ENCODE measurements around the gene PCK2. TPM values are rescaled to one million over a fixed set of nuclear protein-coding genes. Genes with fewer than 3 reads are reported as not detected.
A peak's percentile ranks its signal among the peaks of the same experiment; 100 is the strongest.

Gene PCK2
- total and polyA plus RNA-seq, 2 of the 13 experiments (the other 11 are each of a cell fraction or from before 2014, with no cell fraction given): 129 to 272 TPM

DNA sequence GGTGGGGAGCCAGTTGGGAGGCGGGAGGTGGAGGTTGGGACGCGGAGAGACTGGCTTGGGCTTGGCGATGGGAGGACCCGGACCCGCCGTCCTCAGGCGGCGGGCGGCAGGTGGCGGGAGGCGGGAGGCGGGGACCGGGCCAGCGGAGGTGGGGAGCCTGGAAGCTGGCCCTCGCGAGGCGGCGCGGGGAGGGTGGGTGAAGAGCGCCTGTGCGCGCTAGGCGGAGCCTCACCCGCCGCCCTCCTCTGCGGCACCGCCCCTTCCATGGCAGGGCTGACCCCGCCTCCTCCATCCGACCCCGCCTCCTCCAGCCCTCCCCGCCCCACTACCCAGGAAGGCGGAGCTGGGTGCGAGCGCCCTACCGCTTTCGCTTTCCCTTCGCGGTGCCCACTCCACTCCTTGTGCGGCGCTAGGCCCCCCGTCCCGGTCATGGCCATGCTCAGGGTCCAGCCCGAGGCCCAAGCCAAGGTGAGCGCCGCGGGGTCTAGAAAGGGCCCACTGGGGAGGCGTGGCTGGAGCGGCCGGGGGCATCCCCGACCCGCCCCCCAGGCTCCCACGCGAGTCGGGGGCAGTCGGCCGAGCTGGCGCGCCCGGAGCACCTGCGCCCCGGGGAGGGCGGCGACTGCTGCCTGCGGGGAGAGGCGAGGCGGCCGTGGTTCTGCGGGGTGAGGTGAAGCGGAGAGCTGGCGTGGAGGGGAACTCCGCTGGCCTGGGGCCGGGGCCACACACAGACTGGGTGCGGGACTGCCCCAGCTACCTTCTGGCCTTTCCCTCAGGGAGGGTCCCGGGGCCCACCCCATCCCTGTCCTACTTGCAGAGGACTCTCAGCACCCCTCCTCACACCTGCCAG, 41.9 kb downstream of the PCK2 start, which contains the start of gene PSME1 (continued):
- peak; percentile 95 for TF ChIP-seq ZFX (CRISPR knock-in tag; IDR thresholded peaks at IDR 0.05; ENCODE audit: low read depth)
- TF ChIP-seq CHCHD3 (CRISPR knock-in tag; IDR thresholded peaks at IDR 0.05): no peak; the same call in 1 of the 2 replicates
- TF ChIP-seq CHD4 (IDR thresholded peaks at IDR 0.05; ENCODE audit: borderline replicate concordance, low read length): no peak
- TF ChIP-seq ISL2 (CRISPR knock-in tag; IDR thresholded peaks at IDR 0.05): peak; percentile 83
- peak; percentile 30; the same call in 1 of the 2 replicates for TF ChIP-seq NFKBIZ (CRISPR knock-in tag; IDR thresholded peaks at IDR 0.05)
- peak; percentile 90 for TF ChIP-seq ZNF766 (CRISPR knock-in tag; IDR thresholded peaks at IDR 0.05; ENCODE audit: borderline replicate concordance)
- peak; percentile 93; the same call in 1 of the 2 replicates for TF ChIP-seq ZBTB7A (CRISPR knock-in tag; IDR thresholded peaks at IDR 0.05)
- TF ChIP-seq SIN3B (IDR thresholded peaks at IDR 0.05; ENCODE audit: low read length): no peak; the same call in 1 of the 2 replicates
- TF ChIP-seq, protein P1, sequence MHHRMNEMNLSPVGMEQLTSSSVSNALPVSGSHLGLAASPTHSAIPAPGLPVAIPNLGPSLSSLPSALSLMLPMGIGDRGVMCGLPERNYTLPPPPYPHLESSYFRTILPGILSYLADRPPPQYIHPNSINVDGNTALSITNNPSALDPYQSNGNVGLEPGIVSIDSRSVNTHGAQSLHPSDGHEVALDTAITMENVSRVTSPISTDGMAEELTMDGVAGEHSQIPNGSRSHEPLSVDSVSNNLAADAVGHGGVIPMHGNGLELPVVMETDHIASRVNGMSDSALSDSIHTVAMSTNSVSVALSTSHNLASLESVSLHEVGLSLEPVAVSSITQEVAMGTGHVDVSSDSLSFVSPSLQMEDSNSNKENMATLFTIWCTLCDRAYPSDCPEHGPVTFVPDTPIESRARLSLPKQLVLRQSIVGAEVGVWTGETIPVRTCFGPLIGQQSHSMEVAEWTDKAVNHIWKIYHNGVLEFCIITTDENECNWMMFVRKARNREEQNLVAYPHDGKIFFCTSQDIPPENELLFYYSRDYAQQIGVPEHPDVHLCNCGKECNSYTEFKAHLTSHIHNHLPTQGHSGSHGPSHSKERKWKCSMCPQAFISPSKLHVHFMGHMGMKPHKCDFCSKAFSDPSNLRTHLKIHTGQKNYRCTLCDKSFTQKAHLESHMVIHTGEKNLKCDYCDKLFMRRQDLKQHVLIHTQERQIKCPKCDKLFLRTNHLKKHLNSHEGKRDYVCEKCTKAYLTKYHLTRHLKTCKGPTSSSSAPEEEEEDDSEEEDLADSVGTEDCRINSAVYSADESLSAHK (CRISPR knock-in tag; IDR thresholded peaks at IDR 0.05; ENCODE audit: borderline replicate concordance): peak; percentile 71
- TF ChIP-seq KAT8 (CRISPR knock-in tag; IDR thresholded peaks at IDR 0.05): peak; percentile 89
- TF ChIP-seq KLF6 (CRISPR knock-in tag; IDR thresholded peaks at IDR 0.05): peak; percentile 64; the same call in 1 of the 2 replicates
- TF ChIP-seq HIVEP1 (CRISPR knock-in tag; IDR thresholded peaks at IDR 0.05): peak; percentile 62
- TF ChIP-seq YEATS4 (CRISPR knock-in tag; IDR thresholded peaks at IDR 0.05; ENCODE audit: borderline replicate concordance): peak; percentile 93
- TF ChIP-seq NAIF1 (CRISPR knock-in tag; IDR thresholded peaks at IDR 0.05; ENCODE audit: borderline replicate concordance): no peak
- peak; percentile 89 for TF ChIP-seq ZNF605 (CRISPR knock-in tag; IDR thresholded peaks at IDR 0.05)
- no peak for TF ChIP-seq FLYWCH1 (CRISPR knock-in tag; IDR thresholded peaks at IDR 0.05)
- no peak for TF ChIP-seq RAD51 (IDR thresholded peaks at IDR 0.05; ENCODE audit: borderline replicate concordance)
- 0 out of 2 replicates have a peak, but pooled peaks have one; percentile 26 for TF ChIP-seq ZNF362 (CRISPR knock-in tag; IDR thresholded peaks at IDR 0.05; ENCODE audit: borderline replicate concordance)
- TF ChIP-seq BORCS8-MEF2B (CRISPR knock-in tag; IDR thresholded peaks at IDR 0.05): no peak; the same call in 1 of the 2 replicates
- peak; percentile 35; the same call in 1 of the 2 replicates for TF ChIP-seq ZNF644 (CRISPR knock-in tag; IDR thresholded peaks at IDR 0.05; ENCODE audit: low read depth)
- TF ChIP-seq ZNF670 (CRISPR knock-in tag; IDR thresholded peaks at IDR 0.05; ENCODE audit: borderline replicate concordance): no peak
- TF ChIP-seq, protein P2, sequence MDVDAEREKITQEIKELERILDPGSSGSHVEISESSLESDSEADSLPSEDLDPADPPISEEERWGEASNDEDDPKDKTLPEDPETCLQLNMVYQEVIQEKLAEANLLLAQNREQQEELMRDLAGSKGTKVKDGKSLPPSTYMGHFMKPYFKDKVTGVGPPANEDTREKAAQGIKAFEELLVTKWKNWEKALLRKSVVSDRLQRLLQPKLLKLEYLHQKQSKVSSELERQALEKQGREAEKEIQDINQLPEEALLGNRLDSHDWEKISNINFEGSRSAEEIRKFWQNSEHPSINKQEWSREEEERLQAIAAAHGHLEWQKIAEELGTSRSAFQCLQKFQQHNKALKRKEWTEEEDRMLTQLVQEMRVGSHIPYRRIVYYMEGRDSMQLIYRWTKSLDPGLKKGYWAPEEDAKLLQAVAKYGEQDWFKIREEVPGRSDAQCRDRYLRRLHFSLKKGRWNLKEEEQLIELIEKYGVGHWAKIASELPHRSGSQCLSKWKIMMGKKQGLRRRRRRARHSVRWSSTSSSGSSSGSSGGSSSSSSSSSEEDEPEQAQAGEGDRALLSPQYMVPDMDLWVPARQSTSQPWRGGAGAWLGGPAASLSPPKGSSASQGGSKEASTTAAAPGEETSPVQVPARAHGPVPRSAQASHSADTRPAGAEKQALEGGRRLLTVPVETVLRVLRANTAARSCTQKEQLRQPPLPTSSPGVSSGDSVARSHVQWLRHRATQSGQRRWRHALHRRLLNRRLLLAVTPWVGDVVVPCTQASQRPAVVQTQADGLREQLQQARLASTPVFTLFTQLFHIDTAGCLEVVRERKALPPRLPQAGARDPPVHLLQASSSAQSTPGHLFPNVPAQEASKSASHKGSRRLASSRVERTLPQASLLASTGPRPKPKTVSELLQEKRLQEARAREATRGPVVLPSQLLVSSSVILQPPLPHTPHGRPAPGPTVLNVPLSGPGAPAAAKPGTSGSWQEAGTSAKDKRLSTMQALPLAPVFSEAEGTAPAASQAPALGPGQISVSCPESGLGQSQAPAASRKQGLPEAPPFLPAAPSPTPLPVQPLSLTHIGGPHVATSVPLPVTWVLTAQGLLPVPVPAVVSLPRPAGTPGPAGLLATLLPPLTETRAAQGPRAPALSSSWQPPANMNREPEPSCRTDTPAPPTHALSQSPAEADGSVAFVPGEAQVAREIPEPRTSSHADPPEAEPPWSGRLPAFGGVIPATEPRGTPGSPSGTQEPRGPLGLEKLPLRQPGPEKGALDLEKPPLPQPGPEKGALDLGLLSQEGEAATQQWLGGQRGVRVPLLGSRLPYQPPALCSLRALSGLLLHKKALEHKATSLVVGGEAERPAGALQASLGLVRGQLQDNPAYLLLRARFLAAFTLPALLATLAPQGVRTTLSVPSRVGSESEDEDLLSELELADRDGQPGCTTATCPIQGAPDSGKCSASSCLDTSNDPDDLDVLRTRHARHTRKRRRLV (CRISPR knock-in tag; IDR thresholded peaks at IDR 0.05): 0 out of 2 replicates have a peak, but pooled peaks have one; percentile 77
